HL-60 (cell line): ENCODE measurements around the gene BEST1.

Experiments used
- DNase-seq, 2 experiments: peaks; one replicate each; pipeline ENCODE4 v3.0.0-alpha.2; 2010 to 2020; ENCODE audit warnings: low read depth in 1 of 2, low spot score in 1 of 2
- H3K27ac ChIP-seq: fragments of 250-450 bp; sonication (Bioruptor Pico); replicated peaks from 2 replicates; pipeline ENCODE4 v1.5.1; 2020; ENCODE audit warnings: mild to moderate bottlenecking, moderate library complexity
- H3K27me3 ChIP-seq: fragments of 250-450 bp; sonication (Bioruptor Pico); 2 replicates; pipeline ENCODE4 v1.5.1; 2021; ENCODE audit warnings: mild to moderate bottlenecking, moderate library complexity; ENCODE audit not compliant: insufficient read depth, poor library complexity, severe bottlenecking
- H3K4me3 ChIP-seq: replicated peaks from 2 replicates; pipeline ENCODE4 v1.5.1; 2011; ENCODE audit warnings: mild to moderate bottlenecking, control low read depth, low read length; ENCODE audit not compliant: insufficient read depth
- CTCF ChIP-seq: IDR thresholded peaks from one replicate; pipeline ENCODE4 v1.5.1; 2011; ENCODE audit warnings: low read length, control low read depth, inconsistent platforms; ENCODE audit not compliant: insufficient read depth
- GABPA ChIP-seq: IDR thresholded peaks from 2 replicates; pipeline ENCODE4 v1.6.1; 2012; ENCODE audit warnings: low read depth
- POLR2AphosphoS5 ChIP-seq: IDR thresholded peaks from 2 replicates; pipeline ENCODE4 v1.6.1; 2012; ENCODE audit warnings: low read depth
- REST ChIP-seq: IDR thresholded peaks from 2 replicates; pipeline ENCODE4 v1.6.1; 2012; ENCODE audit warnings: low read depth; ENCODE audit not compliant: insufficient replicate concordance
- SPI1 ChIP-seq: IDR thresholded peaks from 2 replicates; pipeline ENCODE4 v1.6.1; 2012; ENCODE audit warnings: low read depth, mild to moderate bottlenecking, borderline replicate concordance

BEST1 gene

GRCh38 chr11:61975638-61976419 is 25.7 kb downstream of the BEST1 start:
- DNase-seq = no peak
- Histone ChIP-seq H3K4me3 (no peak overlapping the region), H3K27me3 (no peaks in the 10 kb centered on the region), H3K27ac (no peak overlapping the region)
- TF ChIP-seq CTCF (no peak), SPI1 (no peak), REST (no peak)

- TF ChIP-seq CTCF (no peak), POLR2AphosphoS5 (no peak), GABPA (no peak), SPI1 (no peak), REST (no peak)
- Histone ChIP-seq H3K27me3 (no peaks in the 10 kb centered on the region), H3K4me3 (no peak overlapping the region)
Observed at GRCh38 chr11:61976420-61976800, 26.3 kb downstream of the BEST1 start.

GRCh38 chr11:61976813-61977475 is 26.8 kb downstream of the BEST1 start:
- Histone ChIP-seq H3K4me3 (no peak overlapping the region), H3K27me3 (no peaks in the 10 kb centered on the region), H3K27ac (no peak overlapping the region)
- no peak for TF ChIP-seq SPI1
- TF ChIP-seq GABPA = no peak
- TF ChIP-seq REST = no peak
- no peak for TF ChIP-seq CTCF
- TF ChIP-seq POLR2AphosphoS5 = no peak
- DNase-seq = no peak

More at GRCh38 chr11:61976420-61976800, 26.3 kb downstream of the BEST1 start:
- no peak overlapping the region for H3K27ac ChIP-seq
- no peak for DNase-seq
